IPS DF 6.9 (cell line): ENCODE data around the gene ADAM17.

Experiments
- DNase-seq: peaks from one replicate; pipeline ENCODE4 v3.0.0-alpha.2; 2013; ENCODE audit warnings: low read depth, low spot score
- H3K27ac ChIP-seq: one replicate; pipeline ENCODE4 v1.5.1; 2013; ENCODE audit warnings: low read length, control low read depth
- H3K27me3 ChIP-seq: 2 replicates; pipeline ENCODE4 v1.6.1; 2013; ENCODE audit warnings: mild to moderate bottlenecking, low read length; ENCODE audit not compliant: control insufficient read depth, insufficient read depth
- H3K36me3 ChIP-seq: 2 replicates; pipeline ENCODE4 v1.6.1; 2013; ENCODE audit warnings: low read length; ENCODE audit not compliant: control insufficient read depth, insufficient read depth
- H3K4me1 ChIP-seq: 2 replicates; pipeline ENCODE4 v1.6.1; 2013; ENCODE audit warnings: low read length; ENCODE audit not compliant: control insufficient read depth, insufficient read depth
- H3K4me3 ChIP-seq: 2 replicates; pipeline ENCODE4 v1.5.1; 2013; ENCODE audit warnings: mild to moderate bottlenecking, low read length
- H3K9me3 ChIP-seq: 2 replicates; pipeline ENCODE4 v1.6.1; 2013; ENCODE audit warnings: low read length, inconsistent platforms; ENCODE audit not compliant: control insufficient read depth, insufficient read depth
- WGBS: extraction: QIAGEN DNeasy Blood & Tissue Kit; methylation state at CpG from one replicate; pipeline ENCODE4 v1.1.7; 2013; ENCODE audit warnings: mixed read lengths, missing lambda C conversion rate; ENCODE audit not compliant: insufficient read length, insufficient coverage; 5-methylcytosine and 5-hydroxymethylcytosine counted together

ADAM17 gene

GRCh38 chr2:9547262-9547991 is 8.2 kb downstream of the ADAM17 start:
- H3K4me1 ChIP-seq: peaks cover 5% of the 10 kb centered on the region; the same call in 1 of the 2 replicates
- H3K9me3 ChIP-seq: no peaks in the 10 kb centered on the region
- no peak overlapping the region for H3K27ac ChIP-seq
- no peaks in the 10 kb centered on the region for H3K27me3 ChIP-seq
- DNase-seq: no peak
- no peak overlapping the region for H3K4me3 ChIP-seq
- H3K36me3 ChIP-seq: no peaks in the 10 kb centered on the region
- no CpG with 5 or more reads among the region's 5 CpGs for WGBS

- Histone ChIP-seq H3K36me3 (no peaks in the 10 kb centered on the region), H3K27me3 (no peaks in the 10 kb centered on the region), H3K27ac (no peak overlapping the region), H3K4me3 (no peak overlapping the region), H3K4me1 (peaks cover 5% of the 10 kb centered on the region; the same call in 1 of the 2 replicates), H3K9me3 (no peaks in the 10 kb centered on the region)
- no CpG with 5 or more reads among the region's 5 CpGs for WGBS
- no peak for DNase-seq
Observed at GRCh38 chr2:9545502-9545901, 10.1 kb downstream of the ADAM17 start.

- Histone ChIP-seq H3K36me3 (no peaks in the 10 kb centered on the region), H3K4me1 (peaks cover 5% of the 10 kb centered on the region; the same call in 1 of the 2 replicates), H3K27me3 (no peaks in the 10 kb centered on the region), H3K4me3 (no peak overlapping the region), H3K9me3 (no peaks in the 10 kb centered on the region), H3K27ac (no peak overlapping the region)
- no peak for DNase-seq
- WGBS: no CpG with 5 or more reads among the region's 1 CpG
Observed at GRCh38 chr2:9543557-9543956, 12.1 kb downstream of the ADAM17 start.

- Histone ChIP-seq H3K9me3 (no peaks in the 10 kb centered on the region), H3K36me3 (no peaks in the 10 kb centered on the region)
Observed at GRCh38 chr2:9539531-9539930, 16.1 kb downstream of the ADAM17 start.

GRCh38 chr2:9538000-9538507 is 17.6 kb downstream of the ADAM17 start:
- DNase-seq: no peak
- Histone ChIP-seq H3K36me3 (no peaks in the 10 kb centered on the region), H3K4me3 (no peak overlapping the region), H3K9me3 (no peaks in the 10 kb centered on the region), H3K4me1 (no peaks in the 10 kb centered on the region), H3K27me3 (no peaks in the 10 kb centered on the region; the same call in 1 of the 2 replicates), H3K27ac (no peak overlapping the region)
- no CpG with 5 or more reads among the region's 2 CpGs for WGBS

More at GRCh38 chr2:9539531-9539930, 16.1 kb downstream of the ADAM17 start:
- no peak for DNase-seq
- no CpG with 5 or more reads among the region's 5 CpGs for WGBS
- Histone ChIP-seq H3K4me1 (no peaks in the 10 kb centered on the region), H3K4me3 (no peak overlapping the region), H3K27ac (no peak overlapping the region), H3K27me3 (no peaks in the 10 kb centered on the region)

- Histone ChIP-seq H3K36me3 (no peaks in the 10 kb centered on the region), H3K4me3 (no peak overlapping the region), H3K4me1 (no peaks in the 10 kb centered on the region), H3K27me3 (no peaks in the 10 kb centered on the region; the same call in 1 of the 2 replicates), H3K27ac (no peak overlapping the region), H3K9me3 (no peaks in the 10 kb centered on the region)
- WGBS: no CpG with 5 or more reads among the region's 6 CpGs
- DNase-seq: no peak
Observed at GRCh38 chr2:9536504-9536903, 19.1 kb downstream of the ADAM17 start.

GRCh38 chr2:9535177-9535576 is 20.5 kb downstream of the ADAM17 start:
- DNase-seq: no peak
- Histone ChIP-seq H3K4me1 (no peaks in the 10 kb centered on the region), H3K4me3 (no peak overlapping the region), H3K27me3 (no peaks in the 10 kb centered on the region; the same call in 1 of the 2 replicates), H3K9me3 (no peaks in the 10 kb centered on the region), H3K27ac (no peak overlapping the region), H3K36me3 (no peaks in the 10 kb centered on the region)
- WGBS: no CpG with 5 or more reads among the region's 1 CpG

GRCh38 chr2:9533663-9534062 is 22.0 kb downstream of the ADAM17 start:
- no peak for DNase-seq
- Histone ChIP-seq H3K36me3 (no peaks in the 10 kb centered on the region), H3K27me3 (no peaks in the 10 kb centered on the region; the same call in 1 of the 2 replicates), H3K4me1 (no peaks in the 10 kb centered on the region), H3K4me3 (no peak overlapping the region), H3K9me3 (no peaks in the 10 kb centered on the region), H3K27ac (no peak overlapping the region)
- no CpG with 5 or more reads among the region's 2 CpGs for WGBS

- H3K27ac ChIP-seq: no peak overlapping the region
- no CpG with 5 or more reads among the region's 4 CpGs for WGBS
- H3K36me3 ChIP-seq: no peaks in the 10 kb centered on the region
- H3K27me3 ChIP-seq: no peaks in the 10 kb centered on the region; the same call in 1 of the 2 replicates
- no peaks in the 10 kb centered on the region for H3K9me3 ChIP-seq
- H3K4me1 ChIP-seq: no peaks in the 10 kb centered on the region
- DNase-seq: no peak
- no peak overlapping the region for H3K4me3 ChIP-seq
Observed at GRCh38 chr2:9532421-9532820, 23.2 kb downstream of the ADAM17 start.

- H3K9me3 ChIP-seq: no peaks in the 10 kb centered on the region
- no peaks in the 10 kb centered on the region for H3K4me1 ChIP-seq
- H3K4me3 ChIP-seq: no peak overlapping the region
- H3K27ac ChIP-seq: no peak overlapping the region
- H3K36me3 ChIP-seq: no peaks in the 10 kb centered on the region; the same call in 1 of the 2 replicates
- no peak for DNase-seq
- H3K27me3 ChIP-seq: no peaks in the 10 kb centered on the region
- WGBS: no CpG with 5 or more reads among the region's 4 CpGs
Observed at GRCh38 chr2:9527995-9528787, 27.4 kb downstream of the ADAM17 start.
